CD14-positive monocyte (primary cell): ENCODE data around the gene PHACTR2. TPM values are rescaled to one million over a fixed set of nuclear protein-coding genes. Genes with fewer than 3 reads are reported as not detected.

ENCODE experiments used
- DNase-seq, 3 donors: peaks; one replicate each; pipeline ENCODE4 v3.0.0-alpha.2; 2011 to 2022
- H2AFZ ChIP-seq: 2 replicates; pipeline ENCODE4 v1.6.0; 2012; ENCODE audit warnings: mild to moderate bottlenecking, low read depth, low read length, inconsistent platforms; ENCODE audit not compliant: insufficient read depth, poor library complexity, severe bottlenecking
- H3K27ac ChIP-seq, 2 donors: 1 replicate in 1 of 2; 2 replicates in 1 of 2; pipeline ENCODE4 v1.5.1; 2012 to 2013; ENCODE audit warnings: low read length in 2 of 2, control low read depth in 1 of 2, inconsistent platforms in 1 of 2, low read depth in 1 of 2, mild to moderate bottlenecking in 1 of 2
- H3K27me3 ChIP-seq, 2 donors: one replicate each; pipeline versions ENCODE4 v1.6.0 to v1.6.1; 2011 to 2013; ENCODE audit warnings: low read length in 2 of 2; ENCODE audit not compliant: control insufficient read depth in 2 of 2, insufficient read depth in 2 of 2
- H3K36me3 ChIP-seq, 2 donors: replicated peaks in 1 of 2; 1 replicate in 1 of 2; 2 replicates in 1 of 2; pipeline versions ENCODE4 v1.5.1 to v1.6.1; 2012 to 2013; ENCODE audit warnings: low read length in 2 of 2, control low read depth in 1 of 2, inconsistent platforms in 1 of 2, mild to moderate bottlenecking in 1 of 2; ENCODE audit not compliant: insufficient read depth in 2 of 2, control insufficient read depth in 1 of 2
- H3K4me1 ChIP-seq, 2 donors: 1 replicate in 1 of 2; 2 replicates in 1 of 2; pipeline versions ENCODE4 v1.5.1 to v1.6.1; 2012 to 2013; ENCODE audit warnings: low read length in 2 of 2, control low read depth in 1 of 2, inconsistent platforms in 1 of 2, mild to moderate bottlenecking in 1 of 2, moderate library complexity in 1 of 2; ENCODE audit not compliant: insufficient read depth in 2 of 2, control insufficient read depth in 1 of 2
- H3K4me2 ChIP-seq: replicated peaks from 2 replicates; pipeline ENCODE3; 2012; ENCODE audit warnings: low read length, moderate library complexity, mild to moderate bottlenecking; ENCODE audit not compliant: poor library complexity, severe bottlenecking; ENCODE audit errors: extremely low read depth
- H3K4me3 ChIP-seq, 3 experiments: fragments of 200-600 bp in 1 of 3; sonication (generic) in 1 of 3; replicated peaks in 1 of 3; 1 replicate in 2 of 3; 2 replicates in 1 of 3; pipeline ENCODE4 v1.5.1; 2011 to 2013; ENCODE audit warnings: low read length in 3 of 3, mild to moderate bottlenecking in 3 of 3, control low read depth in 2 of 3, low read depth in 2 of 3, inconsistent platforms in 1 of 3, moderate library complexity in 1 of 3
- H3K79me2 ChIP-seq: 2 replicates; pipeline ENCODE4 v1.6.0; 2012; ENCODE audit warnings: mild to moderate bottlenecking, control low read depth, inconsistent platforms, low read length, moderate library complexity; ENCODE audit not compliant: insufficient read depth
- H3K9ac ChIP-seq: 2 replicates; pipeline ENCODE4 v1.6.0; 2017; ENCODE audit warnings: low read length, mild to moderate bottlenecking; ENCODE audit not compliant: insufficient read depth, poor library complexity, severe bottlenecking
- H3K9me3 ChIP-seq, 2 donors: replicated peaks in 1 of 2; 1 replicate in 1 of 2; 2 replicates in 1 of 2; pipeline versions ENCODE4 v1.5.1 to v1.6.1; 2012 to 2013; ENCODE audit warnings: low read length in 2 of 2, control low read depth in 1 of 2; ENCODE audit not compliant: control insufficient read depth in 1 of 2, insufficient read depth in 1 of 2
- H4K20me1 ChIP-seq: 2 replicates; pipeline ENCODE4 v1.6.0; 2012; ENCODE audit warnings: mild to moderate bottlenecking, low read length, control low read depth, moderate library complexity; ENCODE audit not compliant: insufficient read depth
- H3K27ac Mint-ChIP-seq, 7 donors: one replicate each; pipeline ENCODE4 v1.8.0; 2020; ENCODE audit warnings: mild to moderate bottlenecking in 7 of 7, mixed read lengths in 7 of 7, moderate library complexity in 6 of 7, inconsistent platforms in 2 of 7
- H3K27me3 Mint-ChIP-seq, 3 donors: one replicate each; pipeline ENCODE4 v1.8.0; 2021 to 2022; ENCODE audit warnings: low read depth in 3 of 3, mild to moderate bottlenecking in 3 of 3, mixed read lengths in 3 of 3, moderate library complexity in 3 of 3, inconsistent platforms in 1 of 3
- H3K36me3 Mint-ChIP-seq, 2 donors: one replicate each; pipeline ENCODE4 v1.8.0; 2020; ENCODE audit warnings: mixed read lengths in 2 of 2, inconsistent platforms in 1 of 2, mild to moderate bottlenecking in 1 of 2
- H3K4me1 Mint-ChIP-seq: one replicate; pipeline ENCODE4 v1.8.0; 2020; ENCODE audit warnings: mild to moderate bottlenecking, mixed read lengths
- H3K4me3 Mint-ChIP-seq, 2 donors: one replicate each; pipeline ENCODE4 v1.8.0; 2020; ENCODE audit warnings: mild to moderate bottlenecking in 2 of 2, mixed read lengths in 2 of 2, moderate library complexity in 1 of 2
- H3K9me3 Mint-ChIP-seq, 7 donors: one replicate each; pipeline ENCODE4 v1.8.0; 2020 to 2022; ENCODE audit warnings: mixed read lengths in 7 of 7, mild to moderate bottlenecking in 6 of 7, moderate library complexity in 6 of 7, inconsistent platforms in 2 of 7
- CTCF ChIP-seq: fragments of 200-600 bp; IDR thresholded peaks from one replicate; pipeline ENCODE4 v1.8.0; 2022; ENCODE audit warnings: antibody characterized with exemption, mild to moderate bottlenecking
- WGBS: methylation state at CpG from one replicate; pipeline ENCODE4 v1.1.5; 2013; ENCODE audit warnings: missing lambda C conversion rate; ENCODE audit not compliant: insufficient coverage; 5-methylcytosine and 5-hydroxymethylcytosine counted together
- intact Hi-C, 2 donors: fragments of 100-400 bp; cut with micrococcal nuclease; formaldehyde crosslinking; loops; one replicate each; pipeline versions ENCODE4 v1.15.0 to v1.15.1; 2023
- polyA plus RNA-seq, 3 donors: library from polyadenylated mRNA; depleted of rRNA in 1 of 3; unstranded in 2 of 3; stranded (reverse) in 1 of 3; fragments of 300-500 nt in 2 of 3; fragments of >200 nt in 1 of 3; fragmentation: Illumina TruSeq in 2 of 3; gene quantifications; 1 replicate in 2 of 3; 2 replicates in 1 of 3; pipeline ENCODE4 v1.2.3, GENCODE V29; 2012 to 2021

The PHACTR2 gene
- polyA plus RNA-seq, 3 donors: 9.6 to 11.6 (median 11.2) TPM

- Mint-ChIP-seq H3K4me1 (peaks cover 25% of the 10 kb centered on the region), H3K27ac (no peak overlapping the region), H3K36me3 (peaks cover 0 to 7% of the 10 kb centered on the region in 2 donors), H3K4me3 (no peak overlapping the region), H3K9me3 (no peaks in the 10 kb centered on the region), H3K27me3 (peaks cover 0 to 6% (median 3%) of the 10 kb centered on the region in 3 donors)
- no peak overlapping the region for H3K27ac ChIP-seq
- no peak for DNase-seq
- peaks cover 8 to 16% of the 10 kb centered on the region in 2 donors for H3K4me1 ChIP-seq
- TF ChIP-seq CTCF: no peak
- H3K79me2 ChIP-seq: peaks cover 31% of the 10 kb centered on the region
- no peak overlapping the region for H3K9ac ChIP-seq
- H3K9me3 ChIP-seq: no peaks in the 10 kb centered on the region
- no peak overlapping the region for H3K4me3 ChIP-seq
- intact Hi-C loops: no loop called here
- H4K20me1 ChIP-seq: peaks cover 56% of the 10 kb centered on the region
- no peaks in the 10 kb centered on the region for H3K36me3 ChIP-seq
- H2AFZ ChIP-seq: no peak overlapping the region
- H3K27me3 ChIP-seq: peaks cover 2% of the 10 kb centered on the region in 2 donors
- H3K4me2 ChIP-seq: no peak overlapping the region
These were observed 2.3 kb upstream of the PHACTR2 start for GRCh38 chr6:143675382-143675900.

- Histone ChIP-seq H3K27ac (no peak overlapping the region), H3K4me1 (peaks cover 8 to 16% of the 10 kb centered on the region in 2 donors), H3K36me3 (no peaks in the 10 kb centered on the region), H3K9ac (no peak overlapping the region), H3K9me3 (no peaks in the 10 kb centered on the region), H3K4me3 (no peak overlapping the region), H4K20me1 (peaks cover 59% of the 10 kb centered on the region), H3K27me3 (peaks cover 2% of the 10 kb centered on the region in 2 donors), H3K79me2 (peaks cover 35% of the 10 kb centered on the region), H2AFZ (no peak overlapping the region), H3K4me2 (no peak overlapping the region)
- DNase-seq: no peak
- H3K36me3 Mint-ChIP-seq: peaks cover 0 to 7% of the 10 kb centered on the region in 2 donors
- H3K4me1 Mint-ChIP-seq: peaks cover 25% of the 10 kb centered on the region
- H3K27ac Mint-ChIP-seq: no peak overlapping the region
- peaks cover 0 to 6% (median 3%) of the 10 kb centered on the region in 3 donors for H3K27me3 Mint-ChIP-seq
- intact Hi-C loops: no loop called here
- H3K4me3 Mint-ChIP-seq: no peak overlapping the region
- WGBS: no CpG with 5 or more reads among the region's 1 CpG
- H3K9me3 Mint-ChIP-seq: no peaks in the 10 kb centered on the region
- TF ChIP-seq CTCF: no peak
These were observed 1.8 kb upstream of the PHACTR2 start for GRCh38 chr6:143675946-143676345.
